Activated CD4-positive, CD25-positive, alpha-beta regulatory T cell treated with anti-CD3 and anti-CD28 coated beads, Interleukin-2, amount 50 U/mL, for 24 hours (primary cell): ENCODE results near the gene NTRK2.

ENCODE experiments used
- ATAC-seq, 2 donors: fragments of 150-1000 bp; cut with Tn5 transposase; one replicate each; pipeline ENCODE4 v1.10.0; 2021; ENCODE audit warnings: mild to moderate bottlenecking in 1 of 2, moderate library complexity in 1 of 2

NTRK2 gene

GRCh38 chr9:84900421-84900820, 230.9 kb downstream of the NTRK2 start:
- ATAC-seq, result no peak

- no peak for ATAC-seq
Observed at GRCh38 chr9:84903963-84904362, 234.4 kb downstream of the NTRK2 start.

GRCh38 chr9:84916769-84917168, 247.2 kb downstream of the NTRK2 start:
- no peak for ATAC-seq

GRCh38 chr9:84917366-84918070, 248.0 kb downstream of the NTRK2 start:
- no peak for ATAC-seq

- ATAC-seq, result no peak
Observed at GRCh38 chr9:84919440-84919839, 249.9 kb downstream of the NTRK2 start.

- ATAC-seq, result no peak
Observed at GRCh38 chr9:84921175-84921574, 251.6 kb downstream of the NTRK2 start.

GRCh38 chr9:84922051-84922450, 252.5 kb downstream of the NTRK2 start:
- ATAC-seq, result no peak

GRCh38 chr9:84924266-84924665, 254.7 kb downstream of the NTRK2 start:
- ATAC-seq, result no peak

GRCh38 chr9:84925225-84925872, 255.8 kb downstream of the NTRK2 start:
- ATAC-seq, result no peak

- no peak for ATAC-seq
Observed at GRCh38 chr9:84926793-84927192, 257.3 kb downstream of the NTRK2 start.

- no peak for ATAC-seq
Observed at GRCh38 chr9:84928419-84928818, 258.9 kb downstream of the NTRK2 start.

- ATAC-seq, result no peak
Observed at GRCh38 chr9:84929068-84929467, 259.5 kb downstream of the NTRK2 start.

GRCh38 chr9:84932915-84933527, 263.5 kb downstream of the NTRK2 start:
- no peak for ATAC-seq

- no peak for ATAC-seq
Observed at GRCh38 chr9:84935528-84936117, 266.1 kb downstream of the NTRK2 start.

GRCh38 chr9:84937180-84937579, 267.7 kb downstream of the NTRK2 start:
- no peak for ATAC-seq

GRCh38 chr9:84937581-84937980, 268.1 kb downstream of the NTRK2 start:
- no peak for ATAC-seq

GRCh38 chr9:84939774-84940173, 270.2 kb downstream of the NTRK2 start:
- no peak for ATAC-seq

GRCh38 chr9:84940294-84940693, 270.8 kb downstream of the NTRK2 start:
- peak; percentile 3 to 28 for ATAC-seq

- ATAC-seq, result no peak
Observed at GRCh38 chr9:84941792-84942191, 272.3 kb downstream of the NTRK2 start.

GRCh38 chr9:84943482-84944050, 274.0 kb downstream of the NTRK2 start:
- no peak for ATAC-seq

GRCh38 chr9:84945878-84946538, 276.5 kb downstream of the NTRK2 start:
- no peak for ATAC-seq

- ATAC-seq, result no peak
Observed at GRCh38 chr9:84947412-84947972, 278.0 kb downstream of the NTRK2 start.
